ENCODE data around the gene VPS16. TPM values are rescaled to one million over a fixed set of nuclear protein-coding genes. Genes with fewer than 3 reads are reported as not detected.

The VPS16 gene
- total RNA-seq, 2 experiments from 2014 or later = 39.0 to 42.0 TPM

DNA sequence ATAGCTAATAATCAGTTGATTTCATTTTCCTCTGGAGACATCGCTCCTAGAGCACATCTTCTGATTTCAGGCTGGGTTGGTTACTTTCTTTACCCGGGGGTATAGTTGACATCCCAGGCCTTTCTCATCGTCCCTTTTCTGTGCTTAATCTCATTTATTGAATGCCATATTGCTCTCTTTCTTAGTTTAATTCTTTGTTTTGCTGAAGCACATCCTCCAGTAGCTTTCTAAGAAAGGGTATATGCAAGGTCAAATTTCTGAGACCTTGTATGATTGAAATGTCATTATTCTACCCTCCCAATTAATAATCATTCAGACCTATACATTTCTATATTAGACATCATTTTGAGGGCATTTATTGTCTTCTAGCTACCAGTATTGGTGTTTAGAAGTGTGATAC, 28.4 kb upstream of the VPS16 start:
- DNase-seq = no peak
- intact Hi-C loops (cut with micrococcal nuclease) = no loop called here
- Mint-ChIP-seq H3K9me3 (peaks cover 8% of the 10 kb centered on the region), H3K27me3 (ENCODE audit: low read depth) (peaks cover 16% of the 10 kb centered on the region), H3K36me3 (ENCODE audit: low read depth) (peaks cover 3% of the 10 kb centered on the region), H3K27ac (no peak overlapping the region), H3K4me1 (ENCODE audit: low read depth) (no peaks in the 10 kb centered on the region), H3K4me3 (no peak overlapping the region)
- CTCF ChIA-PET = interaction anchor here (0.7 kb wide), 1 partner anchor 499 kb away, joined by 3 read pairs; no protein-coding TSS in a partner anchor

DNA sequence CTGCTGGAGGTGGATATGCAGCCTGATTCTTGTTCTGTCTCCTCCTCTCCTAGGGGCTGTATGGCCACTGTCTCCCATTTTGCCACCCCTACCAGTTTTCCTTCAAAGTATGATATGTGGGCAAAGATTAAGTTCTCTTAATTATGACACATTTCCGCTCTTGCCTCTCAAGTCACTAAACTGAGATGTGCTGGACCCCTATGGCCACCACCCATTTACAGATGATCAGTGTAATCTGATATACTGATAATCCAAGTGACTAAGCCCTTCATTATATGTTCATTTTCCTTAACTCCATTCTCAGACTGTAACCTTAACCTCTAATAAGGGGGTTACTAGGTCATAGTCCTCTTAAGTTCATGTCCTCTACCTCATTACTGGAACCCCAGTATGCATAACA, 26.5 kb upstream of the VPS16 start:
- CTCF ChIA-PET = interaction anchor here (0.6 kb wide), 1 partner anchor 19 kb away, joined by 4 read pairs; no protein-coding TSS in a partner anchor
- Mint-ChIP-seq H3K4me1 (ENCODE audit: low read depth) (no peaks in the 10 kb centered on the region), H3K9me3 (peaks cover 8% of the 10 kb centered on the region), H3K4me3 (no peak overlapping the region), H3K36me3 (ENCODE audit: low read depth) (peaks cover 3% of the 10 kb centered on the region), H3K27me3 (ENCODE audit: low read depth) (peaks cover 13% of the 10 kb centered on the region), H3K27ac (no peak overlapping the region)
- DNase-seq = no peak
- intact Hi-C loops (cut with micrococcal nuclease) = no loop called here

DNA sequence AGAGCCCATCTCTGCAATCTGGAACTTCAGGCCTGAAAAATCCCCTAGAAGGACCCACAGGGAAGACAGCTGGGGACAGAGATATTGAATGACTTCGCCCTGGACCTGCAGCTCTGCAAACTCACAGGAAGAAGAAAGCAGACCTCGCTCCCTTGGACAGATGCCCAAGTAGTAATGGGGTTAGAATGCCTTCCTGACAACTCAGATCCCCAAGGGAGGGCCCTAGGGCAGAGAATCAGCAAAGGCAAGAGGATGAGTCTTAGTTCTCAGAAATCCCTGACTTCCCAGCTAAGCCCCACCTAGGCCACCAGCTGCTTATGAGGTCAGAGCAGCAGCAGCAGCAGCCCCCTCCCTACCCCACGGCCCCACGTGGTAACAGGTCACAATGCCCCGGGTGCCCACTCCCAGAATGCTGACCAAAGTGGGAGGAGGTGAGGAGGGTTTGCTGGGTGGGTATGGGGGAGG, 25.9 kb upstream of the VPS16 start, which contains the start of gene C20orf141:
Gene C20orf141, plus strand, starts transcription at position 401 of the 465 bp plus-strand sequence. CDS start 198 bp downstream, outside the sequence.
- no peak for DNase-seq
- intact Hi-C loops (cut with micrococcal nuclease) = no loop called here
- peaks cover 12% of the 10 kb centered on the region for H3K27me3 Mint-ChIP-seq (ENCODE audit: low read depth)
- CTCF ChIA-PET = interaction anchor here (0.6 kb wide), 1 partner anchor 20 kb away, joined by 4 read pairs; no protein-coding TSS in a partner anchor
- no peak within 1 kb of the TSS for H3K27ac Mint-ChIP-seq
- H3K4me3 Mint-ChIP-seq = no peak within 1 kb of the TSS
- peaks cover 3% of the 10 kb centered on the region for H3K36me3 Mint-ChIP-seq (ENCODE audit: low read depth)
- peaks cover 8% of the 10 kb centered on the region for H3K9me3 Mint-ChIP-seq
- no peaks in the 10 kb centered on the region for H3K4me1 Mint-ChIP-seq (ENCODE audit: low read depth)

DNA sequence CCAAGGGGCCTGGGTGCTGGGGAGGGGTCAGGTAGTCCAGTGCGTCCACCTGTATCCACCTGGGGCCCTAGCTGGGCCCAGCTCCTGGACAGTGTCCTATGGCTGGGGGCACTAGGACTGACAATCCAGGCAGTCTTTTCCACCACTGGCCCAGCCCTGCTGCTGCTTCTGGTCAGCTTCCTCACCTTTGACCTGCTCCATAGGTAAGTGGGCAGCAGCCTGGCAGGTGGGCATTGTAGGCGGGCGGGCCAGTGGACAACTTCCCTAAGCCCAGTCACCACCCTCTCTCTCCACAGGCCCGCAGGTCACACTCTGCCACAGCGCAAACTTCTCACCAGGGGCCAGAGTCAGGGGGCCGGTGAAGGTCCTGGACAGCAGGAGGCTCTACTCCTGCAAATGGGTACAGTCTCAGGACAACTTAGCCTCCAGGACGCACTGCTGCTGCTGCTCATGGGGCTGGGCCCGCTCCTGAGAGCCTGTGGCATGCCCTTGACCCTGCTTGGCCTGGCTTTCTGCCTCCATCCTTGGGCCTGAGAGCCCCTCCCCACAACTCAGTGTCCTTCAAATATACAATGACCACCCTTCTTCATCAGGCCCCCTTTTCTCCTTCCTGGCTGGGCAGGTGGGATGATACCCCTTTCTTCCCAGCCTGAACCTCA, 25.2 kb upstream of the VPS16 start:
- no peak for DNase-seq
- Mint-ChIP-seq H3K4me1 (ENCODE audit: low read depth) (peaks cover 6% of the 10 kb centered on the region), H3K36me3 (ENCODE audit: low read depth) (peaks cover 3% of the 10 kb centered on the region), H3K4me3 (no peak overlapping the region), H3K9me3 (peaks cover 8% of the 10 kb centered on the region), H3K27me3 (ENCODE audit: low read depth) (peaks cover 20% of the 10 kb centered on the region), H3K27ac (no peak overlapping the region)
- CTCF ChIA-PET = no interaction called here
- intact Hi-C loops (cut with micrococcal nuclease) = no loop called here

DNA sequence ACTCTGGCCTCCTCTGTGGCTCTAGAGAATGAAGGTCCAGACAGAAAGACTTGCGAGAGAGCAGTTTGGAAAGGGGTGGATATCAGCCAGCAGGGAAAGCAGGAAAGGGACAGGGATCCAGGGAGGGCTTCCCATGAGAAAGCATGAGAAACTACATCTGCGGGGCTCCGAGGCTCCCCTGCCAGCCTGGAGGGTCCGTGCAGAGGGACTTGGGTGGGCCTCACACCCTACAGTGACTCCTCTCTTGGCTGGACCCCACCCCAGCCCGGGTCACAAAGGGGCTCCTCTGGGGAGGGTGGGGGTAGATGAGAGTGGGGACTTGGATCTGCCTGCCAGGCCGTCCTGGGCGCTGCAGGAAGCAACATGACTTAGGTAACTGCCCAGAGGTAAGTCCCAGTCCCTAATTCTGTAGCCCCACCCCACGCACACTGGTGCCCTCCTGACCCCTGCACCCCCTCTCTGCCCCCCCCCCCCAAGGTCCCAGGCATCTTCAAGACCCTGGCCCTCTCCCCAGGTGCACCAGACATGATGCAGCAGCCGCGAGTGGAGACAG, 24.4 kb upstream of the VPS16 start, which contains the start of gene TMEM239:
Gene TMEM239, plus strand, starts transcription at position 335 of the 553 bp plus-strand sequence. Its CDS starts 191 bp downstream, at position 526.
- H3K4me3 Mint-ChIP-seq = no peak within 1 kb of the TSS

DNA sequence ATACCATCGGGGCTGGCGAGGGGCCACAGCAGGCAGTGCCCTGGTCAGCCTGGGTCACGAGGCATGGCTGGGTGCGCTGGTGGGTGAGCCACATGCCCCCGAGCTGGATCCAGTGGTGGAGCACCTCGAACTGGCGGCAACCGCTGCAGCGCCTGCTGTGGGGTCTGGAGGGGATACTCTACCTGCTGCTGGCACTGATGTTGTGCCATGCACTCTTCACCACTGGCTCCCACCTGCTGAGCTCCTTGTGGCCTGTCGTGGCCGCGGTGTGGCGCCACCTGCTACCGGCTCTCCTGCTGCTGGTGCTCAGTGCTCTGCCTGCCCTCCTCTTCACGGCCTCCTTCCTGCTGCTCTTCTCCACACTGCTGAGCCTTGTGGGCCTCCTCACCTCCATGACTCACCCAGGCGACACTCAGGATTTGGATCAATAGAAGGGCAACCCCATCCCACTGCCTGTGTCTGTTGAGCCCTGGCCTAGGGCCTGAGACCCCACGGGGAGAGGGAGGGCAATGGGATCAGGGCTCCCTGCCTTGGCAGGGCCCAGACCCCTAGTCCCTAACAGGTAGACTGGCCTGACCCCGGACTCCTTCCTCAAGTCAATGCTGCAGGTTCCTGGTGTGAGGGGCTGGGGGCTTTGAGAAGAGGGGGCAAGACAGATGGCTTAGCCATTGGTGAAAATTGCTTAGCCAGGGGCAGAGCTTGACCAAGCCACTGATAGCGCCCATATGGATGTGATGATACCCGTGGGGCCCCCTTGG, 23.8 kb upstream of the VPS16 start:
- Mint-ChIP-seq H3K9me3 (peaks cover 7% of the 10 kb centered on the region), H3K27me3 (ENCODE audit: low read depth) (peaks cover 20% of the 10 kb centered on the region), H3K4me3 (no peak overlapping the region), H3K27ac (no peak overlapping the region), H3K4me1 (ENCODE audit: low read depth) (peaks cover 16% of the 10 kb centered on the region), H3K36me3 (ENCODE audit: low read depth) (peaks cover 3% of the 10 kb centered on the region)
- intact Hi-C loops (cut with micrococcal nuclease) = no loop called here
- CTCF ChIA-PET = interaction anchor here (0.6 kb wide), 1 partner anchor 26 kb away, joined by 4 read pairs; no protein-coding TSS in a partner anchor
- DNase-seq = peak; percentile 34

More for the DNA sequence above, 24.4 kb upstream of the VPS16 start, which contains the start of gene TMEM239:
- CTCF ChIA-PET = interaction anchor here (0.6 kb wide), 1 partner anchor 26 kb away, joined by 4 read pairs; no protein-coding TSS in a partner anchor
- Mint-ChIP-seq H3K4me1 (ENCODE audit: low read depth) (peaks cover 12% of the 10 kb centered on the region), H3K27me3 (ENCODE audit: low read depth) (peaks cover 21% of the 10 kb centered on the region), H3K9me3 (peaks cover 8% of the 10 kb centered on the region), H3K36me3 (ENCODE audit: low read depth) (peaks cover 3% of the 10 kb centered on the region), H3K27ac (no peak within 1 kb of the TSS)
- DNase-seq = no peak
- intact Hi-C loops (cut with micrococcal nuclease) = no loop called here

GRCh38 chr20:2817341-2817726, 23.2 kb upstream of the VPS16 start:
- DNase-seq = no peak
- H3K27me3 Mint-ChIP-seq (ENCODE audit: low read depth) = peaks cover 16% of the 10 kb centered on the region
- H3K4me1 Mint-ChIP-seq (ENCODE audit: low read depth) = peaks cover 21% of the 10 kb centered on the region
- CTCF ChIA-PET = no interaction called here
- peaks cover 2% of the 10 kb centered on the region for H3K9me3 Mint-ChIP-seq
- intact Hi-C loops (cut with micrococcal nuclease) = no loop called here
- peaks cover 1% of the 10 kb centered on the region for H3K36me3 Mint-ChIP-seq (ENCODE audit: low read depth)
- no peak overlapping the region for H3K4me3 Mint-ChIP-seq
- no peak overlapping the region for H3K27ac Mint-ChIP-seq

GRCh38 chr20:2817891-2818595, 22.5 kb upstream of the VPS16 start:
- DNase-seq = peak; percentile 2
- Mint-ChIP-seq H3K36me3 (ENCODE audit: low read depth) (peaks cover 1% of the 10 kb centered on the region), H3K27ac (no peak overlapping the region), H3K4me3 (no peak overlapping the region), H3K27me3 (ENCODE audit: low read depth) (peaks cover 14% of the 10 kb centered on the region), H3K4me1 (ENCODE audit: low read depth) (peaks cover 21% of the 10 kb centered on the region), H3K9me3 (no peaks in the 10 kb centered on the region)
- intact Hi-C loops (cut with micrococcal nuclease) = no loop called here
- CTCF ChIA-PET = interaction anchor here (0.6 kb wide), 1 partner anchor 469 kb away, joined by 5 read pairs; no protein-coding TSS in a partner anchor

DNA sequence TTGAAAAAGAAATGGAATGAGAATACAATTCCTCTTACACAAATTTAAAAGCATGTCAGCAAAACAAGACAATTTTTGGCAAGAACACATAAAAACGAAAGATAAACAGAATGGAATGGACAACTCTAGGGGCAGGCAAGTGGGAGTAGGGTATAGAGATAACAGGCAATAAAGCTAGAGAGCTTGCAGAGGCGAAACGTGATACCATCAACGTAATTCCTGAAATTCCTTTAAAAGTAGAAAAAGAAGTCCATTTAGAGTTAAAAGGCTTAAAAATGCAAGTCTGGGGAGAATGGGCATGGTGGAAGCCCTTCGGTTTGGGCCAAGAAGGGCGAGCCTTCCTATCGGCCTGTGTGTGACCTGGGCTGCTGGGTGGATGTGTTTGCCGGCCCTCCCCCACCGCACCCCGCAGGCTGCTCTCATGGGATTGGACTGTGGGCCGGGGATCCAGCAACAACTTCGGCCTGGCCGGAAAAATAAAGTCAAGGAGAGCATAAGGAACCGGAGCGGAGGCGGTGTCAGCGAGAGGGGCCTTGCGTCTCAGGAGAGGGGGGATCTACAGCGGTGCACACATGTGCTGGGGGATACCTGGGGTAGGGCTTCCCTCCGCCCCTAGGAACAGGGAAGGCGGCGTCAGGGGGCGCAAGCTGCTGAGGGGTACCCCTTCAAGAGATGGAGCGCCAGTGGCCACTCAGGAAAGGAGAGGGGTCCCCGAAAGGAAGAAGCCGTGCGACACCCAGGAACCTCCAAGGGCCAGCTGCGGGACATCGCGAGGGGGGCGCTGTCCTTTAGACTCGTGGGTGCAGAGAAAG, 20.3 kb upstream of the VPS16 start:
- DNase-seq = peak; percentile 4
- CTCF ChIA-PET = no interaction called here

GRCh38 chr20:2820896-2821869, 19.4 kb upstream of the VPS16 start:
- intact Hi-C loops (cut with micrococcal nuclease) = no loop called here
- CTCF ChIA-PET = interaction anchor here (0.6 kb wide), 1 partner anchor 580 kb away, joined by 3 read pairs; no protein-coding TSS in a partner anchor
- Mint-ChIP-seq H3K4me1 (ENCODE audit: low read depth) (peaks cover 27% of the 10 kb centered on the region), H3K36me3 (ENCODE audit: low read depth) (no peaks in the 10 kb centered on the region), H3K27me3 (ENCODE audit: low read depth) (peaks cover 14% of the 10 kb centered on the region), H3K9me3 (no peaks in the 10 kb centered on the region), H3K4me3 (no peak overlapping the region), H3K27ac (no peak overlapping the region)
- peak; percentile 6 for DNase-seq

More for the DNA sequence above, 20.3 kb upstream of the VPS16 start:
- no peaks in the 10 kb centered on the region for H3K9me3 Mint-ChIP-seq
- H3K4me1 Mint-ChIP-seq (ENCODE audit: low read depth) = peaks cover 21% of the 10 kb centered on the region
- no peak overlapping the region for H3K27ac Mint-ChIP-seq
- peaks cover 14% of the 10 kb centered on the region for H3K27me3 Mint-ChIP-seq (ENCODE audit: low read depth)
- intact Hi-C loops (cut with micrococcal nuclease) = no loop called here
- peak overlapping the region; percentile 18 for H3K4me3 Mint-ChIP-seq
- no peaks in the 10 kb centered on the region for H3K36me3 Mint-ChIP-seq (ENCODE audit: low read depth)
